Activated B cell treated with CpG ODN at 0.5 μM for 24 hours (primary cell): ENCODE results near the gene BABAM2. TPM values are rescaled to one million over a fixed set of nuclear protein-coding genes. Genes with fewer than 3 reads are reported as not detected.

Source experiments
- ATAC-seq: fragments of 200-7000 bp; cut with Tn5 transposase; one replicate; pipeline ENCODE4 v1.10.0; 2021; ENCODE audit warnings: low read depth, mild to moderate bottlenecking, moderate library complexity
- CTCF ChIA-PET: fragments of 350-600 bp; sonication (Branson Sonifier 250); formaldehyde crosslinking; loops from one replicate; lab custom pipeline; 2021; ENCODE audit warnings: antibody characterized with exemption; lab: Charles Lee
- POLR2A ChIA-PET: fragments of 350-600 bp; sonication (Branson Sonifier 250); formaldehyde crosslinking; loops from one replicate; lab custom pipeline; 2021; ENCODE audit warnings: antibody characterized with exemption; lab: Charles Lee
- DNase-seq: peaks from one replicate; pipeline ENCODE4 v3.0.0; 2022
- H3K27ac Mint-ChIP-seq: one replicate; pipeline ENCODE4 v1.8.0; 2020; ENCODE audit warnings: mixed read lengths
- H3K27me3 Mint-ChIP-seq: one replicate; pipeline ENCODE4 v1.8.0; 2021; ENCODE audit warnings: mixed read lengths
- H3K36me3 Mint-ChIP-seq: one replicate; pipeline ENCODE4 v1.8.0; 2021; ENCODE audit warnings: low read depth, mixed read lengths
- H3K4me1 Mint-ChIP-seq: one replicate; pipeline ENCODE4 v1.8.0; 2021; ENCODE audit warnings: mixed read lengths
- H3K4me3 Mint-ChIP-seq: one replicate; pipeline ENCODE4 v1.8.0; 2020; ENCODE audit warnings: mild to moderate bottlenecking, mixed read lengths
- H3K9me3 Mint-ChIP-seq: one replicate; pipeline ENCODE4 v1.8.0; 2020; ENCODE audit warnings: mixed read lengths
- intact Hi-C: fragments of 100-400 bp; cut with micrococcal nuclease; formaldehyde crosslinking; loops from one replicate; pipeline ENCODE4 v1.15.1; 2024
- total RNA-seq: library from RNA; stranded (reverse); gene quantifications from 2 replicates; pipeline ENCODE4 v1.2.3, GENCODE V29; 2022
- TF ChIP-seq, protein P1 (sequence below): fragments of 200-600 bp; IDR thresholded peaks from one replicate; pipeline ENCODE4 v1.8.0; 2022; ENCODE audit warnings: antibody characterized with exemption, mild to moderate bottlenecking

Gene BABAM2
- total RNA-seq, 1 donor from 2014 or later, result 55.6 TPM

DNA sequence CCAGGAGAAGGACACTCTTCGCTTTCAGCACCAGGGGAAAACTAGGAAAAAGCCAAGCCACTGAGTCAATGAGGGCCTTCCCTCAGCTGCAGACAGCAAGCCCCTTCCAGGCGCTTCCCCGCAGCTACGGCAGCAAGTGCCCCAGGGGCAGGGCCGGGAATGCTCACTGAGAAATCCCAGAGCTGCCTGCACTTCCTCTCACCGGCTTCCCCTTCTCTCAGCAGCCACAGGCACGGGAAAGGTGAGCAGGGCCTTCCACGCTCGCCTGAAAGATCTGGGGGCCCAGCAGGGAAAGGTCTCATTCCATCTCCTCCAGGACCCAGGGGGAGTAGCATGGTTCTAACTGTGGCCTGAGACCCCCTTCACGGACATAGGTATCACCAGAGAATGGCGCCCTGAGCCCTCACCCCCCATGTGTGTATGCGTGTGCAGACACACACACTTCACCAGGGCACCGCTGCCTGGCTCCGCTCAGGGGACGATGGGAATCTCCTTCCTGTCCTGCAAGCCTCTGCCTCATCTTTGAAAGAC is 472.5 kb downstream of the BABAM2 start:
- Mint-ChIP-seq H3K9me3 (no peaks in the 10 kb centered on the region), H3K4me3 (no peak overlapping the region), H3K27me3 (peaks cover 1% of the 10 kb centered on the region), H3K4me1 (peaks cover 25% of the 10 kb centered on the region), H3K36me3 (no peaks in the 10 kb centered on the region), H3K27ac (no peak overlapping the region)
- intact Hi-C loops, result no loop called here
- DNase-seq, result no peak
- CTCF ChIA-PET, result no interaction called here
- no peak for ATAC-seq
- TF ChIP-seq, protein P1, sequence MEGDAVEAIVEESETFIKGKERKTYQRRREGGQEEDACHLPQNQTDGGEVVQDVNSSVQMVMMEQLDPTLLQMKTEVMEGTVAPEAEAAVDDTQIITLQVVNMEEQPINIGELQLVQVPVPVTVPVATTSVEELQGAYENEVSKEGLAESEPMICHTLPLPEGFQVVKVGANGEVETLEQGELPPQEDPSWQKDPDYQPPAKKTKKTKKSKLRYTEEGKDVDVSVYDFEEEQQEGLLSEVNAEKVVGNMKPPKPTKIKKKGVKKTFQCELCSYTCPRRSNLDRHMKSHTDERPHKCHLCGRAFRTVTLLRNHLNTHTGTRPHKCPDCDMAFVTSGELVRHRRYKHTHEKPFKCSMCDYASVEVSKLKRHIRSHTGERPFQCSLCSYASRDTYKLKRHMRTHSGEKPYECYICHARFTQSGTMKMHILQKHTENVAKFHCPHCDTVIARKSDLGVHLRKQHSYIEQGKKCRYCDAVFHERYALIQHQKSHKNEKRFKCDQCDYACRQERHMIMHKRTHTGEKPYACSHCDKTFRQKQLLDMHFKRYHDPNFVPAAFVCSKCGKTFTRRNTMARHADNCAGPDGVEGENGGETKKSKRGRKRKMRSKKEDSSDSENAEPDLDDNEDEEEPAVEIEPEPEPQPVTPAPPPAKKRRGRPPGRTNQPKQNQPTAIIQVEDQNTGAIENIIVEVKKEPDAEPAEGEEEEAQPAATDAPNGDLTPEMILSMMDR, result no peak
- POLR2A ChIA-PET, result no interaction called here

DNA sequence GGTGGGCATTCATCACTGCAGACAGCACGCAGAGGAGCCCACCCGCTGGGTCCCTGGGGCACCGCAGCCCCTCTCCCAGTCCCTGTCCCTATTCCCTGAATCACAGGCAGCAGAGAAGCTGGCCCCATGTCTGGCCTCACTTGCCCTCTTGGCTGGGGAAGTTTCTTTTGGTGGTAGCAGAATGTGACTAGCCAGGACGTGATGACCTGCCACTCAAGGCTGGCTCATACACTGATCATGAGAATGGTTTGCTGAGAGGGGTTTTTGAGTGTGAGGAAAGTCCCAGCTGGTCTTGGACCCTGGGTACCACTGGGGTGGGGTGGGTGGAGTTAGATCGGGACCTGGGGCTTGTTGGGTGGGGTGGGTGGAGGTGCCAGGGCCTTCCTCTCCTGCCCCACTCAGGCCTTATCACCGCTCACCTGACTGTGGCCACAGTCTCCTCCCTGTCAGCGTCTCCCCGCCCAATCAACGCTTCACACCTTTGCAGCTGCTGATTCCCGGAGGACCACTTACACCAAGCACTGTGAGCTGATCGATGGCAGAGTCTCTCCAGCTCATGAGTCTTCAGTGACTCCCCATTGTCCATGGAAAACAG is 473.3 kb downstream of the BABAM2 start:
- intact Hi-C loops, result no loop called here
- ATAC-seq (no peak), DNase-seq (no peak)
- no peaks in the 10 kb centered on the region for H3K9me3 Mint-ChIP-seq
- no peak overlapping the region for H3K4me3 Mint-ChIP-seq
- H3K4me1 Mint-ChIP-seq, result peaks cover 22% of the 10 kb centered on the region
- POLR2A ChIA-PET, result interaction anchor here (0.6 kb wide), 1 partner anchor 652 kb away, joined by 3 read pairs; no protein-coding TSS in a partner anchor
- H3K27me3 Mint-ChIP-seq, result peaks cover 3% of the 10 kb centered on the region
- CTCF ChIA-PET, result no interaction called here
- TF ChIP-seq, protein P1, result no peak
- no peaks in the 10 kb centered on the region for H3K36me3 Mint-ChIP-seq
- H3K27ac Mint-ChIP-seq, result no peak overlapping the region

DNA sequence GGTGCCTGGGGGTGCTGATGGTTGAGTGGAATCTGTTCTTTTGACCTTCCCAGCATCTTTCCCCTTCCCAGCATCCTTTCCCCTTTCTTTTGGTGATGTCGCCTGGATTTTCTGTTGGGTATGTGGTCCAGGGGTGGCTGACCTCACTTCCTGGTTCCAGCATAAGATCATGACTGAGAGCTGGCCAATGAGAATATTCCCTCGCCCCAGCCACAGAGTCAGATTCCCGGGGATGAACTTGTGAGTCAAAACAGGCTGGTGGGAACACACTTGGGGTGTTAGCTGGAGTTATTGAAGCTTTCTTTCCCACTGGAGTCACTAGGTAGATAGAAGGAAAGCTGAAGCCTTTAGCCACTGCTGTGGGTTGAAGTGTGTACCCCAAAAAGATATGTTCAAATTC is 474.1 kb downstream of the BABAM2 start:
- intact Hi-C loops, result no loop called here
- POLR2A ChIA-PET, result interaction anchor here (0.6 kb wide), 1 partner anchor 653 kb away, joined by 3 read pairs; no protein-coding TSS in a partner anchor
- ATAC-seq, result no peak
- no peaks in the 10 kb centered on the region for H3K9me3 Mint-ChIP-seq
- H3K4me3 Mint-ChIP-seq, result no peak overlapping the region
- CTCF ChIA-PET, result no interaction called here
- H3K27me3 Mint-ChIP-seq, result peaks cover 3% of the 10 kb centered on the region
- no peaks in the 10 kb centered on the region for H3K36me3 Mint-ChIP-seq
- no peak for DNase-seq
- H3K27ac Mint-ChIP-seq, result no peak overlapping the region
- H3K4me1 Mint-ChIP-seq, result peaks cover 14% of the 10 kb centered on the region
- TF ChIP-seq, protein P1, result no peak

DNA sequence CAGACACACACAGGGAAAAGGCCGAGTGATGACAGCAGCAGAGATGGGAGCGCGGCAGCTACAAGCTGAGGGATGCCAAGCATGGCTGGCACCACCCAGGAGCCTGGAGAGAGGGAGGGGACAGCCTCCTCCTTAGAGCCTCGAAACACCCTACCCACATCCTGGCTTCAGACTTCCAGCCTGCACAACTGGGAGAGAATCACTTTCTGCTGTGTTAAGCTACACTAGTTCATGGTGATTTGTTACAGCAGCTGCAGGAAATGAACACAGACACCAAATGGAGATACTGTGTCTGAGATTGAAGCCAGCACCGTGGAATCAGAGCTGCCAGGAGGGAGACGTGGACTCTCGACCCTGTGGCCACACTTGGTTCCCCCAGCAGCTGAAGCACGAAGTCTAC is 474.6 kb downstream of the BABAM2 start:
- Mint-ChIP-seq H3K9me3 (no peaks in the 10 kb centered on the region), H3K27ac (no peak overlapping the region), H3K4me3 (no peak overlapping the region), H3K36me3 (no peaks in the 10 kb centered on the region), H3K27me3 (peaks cover 3% of the 10 kb centered on the region), H3K4me1 (peaks cover 8% of the 10 kb centered on the region)
- ChIA-PET CTCF (interaction anchor here (0.6 kb wide), 1 partner anchor 551 kb away, joined by 4 read pairs; no protein-coding TSS in a partner anchor), POLR2A (no interaction called here)
- TF ChIP-seq, protein P1, result no peak
- intact Hi-C loops, result no loop called here
- ATAC-seq (no peak), DNase-seq (no peak)

DNA sequence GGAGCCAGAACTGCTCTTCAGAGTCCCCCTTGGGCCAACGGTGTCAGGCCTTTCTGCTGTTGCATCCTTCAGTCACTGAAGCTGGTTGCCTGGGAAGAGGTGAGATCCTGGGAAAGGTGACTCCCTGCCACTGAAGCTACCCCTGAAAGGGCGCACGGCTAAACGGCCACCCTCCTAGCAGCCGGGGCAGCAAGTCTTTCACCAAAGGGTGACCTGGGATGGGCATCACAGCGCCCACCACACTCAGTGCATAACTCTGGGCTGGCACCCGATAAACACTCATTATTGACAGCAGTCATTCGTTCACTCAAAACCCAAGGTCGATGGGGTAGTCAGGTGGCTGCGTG is 475.6 kb downstream of the BABAM2 start:
- ChIA-PET POLR2A (no interaction called here), CTCF (no interaction called here)
- no peaks in the 10 kb centered on the region for H3K36me3 Mint-ChIP-seq
- ATAC-seq (no peak), DNase-seq (no peak)
- intact Hi-C loops, result no loop called here
- H3K27me3 Mint-ChIP-seq, result peaks cover 7% of the 10 kb centered on the region
- peaks cover 3% of the 10 kb centered on the region for H3K4me1 Mint-ChIP-seq
- no peak overlapping the region for H3K4me3 Mint-ChIP-seq
- H3K27ac Mint-ChIP-seq, result no peak overlapping the region
- TF ChIP-seq, protein P1, result no peak
- H3K9me3 Mint-ChIP-seq, result no peaks in the 10 kb centered on the region
